Transverse colon (tissue), 4 donors: Measurements from ENCODE around the gene MYCL. TPM values are rescaled to one million over a fixed set of nuclear protein-coding genes. Genes with fewer than 3 reads are reported as not detected.

Experiments used
- DNase-seq: peaks from one replicate; pipeline ENCODE4 v3.0.0-alpha.2; 2019
- H3K27ac ChIP-seq, 4 donors: fragments of 200-600 bp; sonication (generic); 2 replicates each; pipeline ENCODE4 v1.5.1; 2016 to 2018; ENCODE audit warnings: inconsistent platforms in 4 of 4
- H3K27me3 ChIP-seq: fragments of 200-600 bp; sonication (generic); 2 replicates; pipeline ENCODE4 v1.5.1; 2017; ENCODE audit warnings: inconsistent platforms
- H3K36me3 ChIP-seq, 4 donors: fragments of 200-600 bp; sonication (generic); 2 replicates each; pipeline ENCODE4 v1.5.1; 2017 to 2019; ENCODE audit warnings: inconsistent platforms in 4 of 4
- H3K4me1 ChIP-seq, 4 donors: fragments of 200-600 bp; sonication (generic); 2 replicates each; pipeline ENCODE4 v1.5.1; 2017 to 2020; ENCODE audit warnings: inconsistent platforms in 4 of 4
- H3K4me3 ChIP-seq, 4 donors: fragments of 200-600 bp; sonication (generic); 1 replicate in 1 of 4; 2 replicates in 3 of 4; pipeline versions ENCODE4 v1.5.1 to v1.6.1; 2017 to 2019; ENCODE audit warnings: inconsistent platforms in 4 of 4
- H3K9me3 ChIP-seq, 2 donors: fragments of 200-600 bp; sonication (generic); 2 replicates each; pipeline ENCODE4 v1.5.1; 2017 to 2019; ENCODE audit warnings: inconsistent platforms in 2 of 2
- CTCF ChIP-seq, 5 experiments: fragments of 200-600 bp in 3 of 5; fragments of 450-650 bp in 2 of 5; sonication (generic) in 3 of 5; IDR thresholded peaks; 1 replicate in 2 of 5; 2 replicates in 3 of 5; pipeline ENCODE4 v1.5.1; 2016 to 2017; ENCODE audit warnings: antibody characterized with exemption in 5 of 5, inconsistent platforms in 3 of 5, mild to moderate bottlenecking in 2 of 5, moderate library complexity in 1 of 5
- EP300 ChIP-seq: sonication (generic); formaldehyde crosslinking; IDR thresholded peaks from one replicate; pipeline ENCODE4 v1.6.1; 2017; ENCODE audit warnings: antibody characterized with exemption, low read depth
- POLR2A ChIP-seq: fragments of 450-650 bp; IDR thresholded peaks from one replicate; pipeline ENCODE4 v1.6.1; 2016; ENCODE audit warnings: antibody characterized with exemption, mild to moderate bottlenecking, moderate library complexity
- POLR2AphosphoS5 ChIP-seq, 3 donors: sonication (generic); formaldehyde crosslinking; IDR thresholded peaks; one replicate each; pipeline ENCODE4 v1.6.1; 2016; ENCODE audit warnings: antibody characterized with exemption in 3 of 3
- WGBS, 2 donors: methylation state at CpG; one replicate each; pipeline ENCODE4 v1.1.5; 2018; ENCODE audit warnings: low coverage in 1 of 2; 5-methylcytosine and 5-hydroxymethylcytosine counted together
- in situ Hi-C, 4 donors: fragments of 200-750 bp; cut with MboI; loops; one replicate each; pipeline versions ENCODE4 v1.15.0 to v1.15.1; 2017; ENCODE audit warnings: low sequenced_read_pairs in 3 of 4, low pct_ligation_motif_present in 1 of 4, low pct_unique_long_range_greater_than_20kb in 1 of 4
- intact Hi-C: fragments of 100-400 bp; cut with DNase I; formaldehyde crosslinking; loops from one replicate; pipeline ENCODE4 v1.15.1; 2023; ENCODE audit warnings: low total_unique reads
- total RNA-seq, 4 donors: library from RNA; depleted of rRNA; stranded (reverse); fragments of >200 nt; gene quantifications; one replicate each; pipeline ENCODE4 v1.1.0, GENCODE V29; 2016

Gene MYCL
- total RNA-seq, 4 donors from 2014 or later: 14.2 to 27.3 (median 15.8) TPM

DNA sequence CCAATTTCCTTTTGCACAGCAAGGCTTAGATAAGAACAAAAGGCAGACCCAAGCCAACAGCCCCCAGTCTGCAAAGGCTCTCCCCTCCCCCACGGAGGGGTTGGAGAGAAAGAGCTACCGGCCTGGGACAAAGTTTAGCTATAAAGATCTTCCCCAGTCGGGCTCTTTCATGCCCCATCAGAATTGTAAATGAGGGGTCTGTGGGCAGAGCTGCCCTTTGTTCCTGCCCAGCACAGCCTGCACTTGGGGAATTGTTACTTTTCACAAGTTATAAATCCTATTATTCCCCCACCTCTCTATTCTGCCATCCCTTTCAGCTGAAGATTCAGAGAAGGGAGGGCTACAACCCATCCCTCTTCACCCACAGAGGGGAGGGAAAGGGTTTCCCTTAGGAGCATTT, 3.5 kb downstream of the MYCL start:
- TF ChIP-seq CTCF (IDR thresholded peaks at IDR 0.05) (no peak), POLR2AphosphoS5 (IDR thresholded peaks at IDR 0.05) (no peak), POLR2A (no peak), EP300 (no peak)
- DNase-seq: no peak
- intact Hi-C loops (no loop called here), in situ Hi-C loops (loop anchor here in 1 of 4 donors (5.0 kb wide), 1 partner anchor 76 kb away; no protein-coding TSS in a partner anchor)
- Histone ChIP-seq H3K27ac (no peak overlapping the region), H3K9me3 (no peaks in the 10 kb centered on the region), H3K4me1 (peaks cover 4 to 35% (median 22%) of the 10 kb centered on the region in 4 donors), H3K4me3 (no peak overlapping the region), H3K36me3 (no peaks in the 10 kb centered on the region), H3K27me3 (peaks cover 43% of the 10 kb centered on the region)
- WGBS, 2 donors: 11 to 34% methylated on average over 3 of the region's 3 CpGs

- TF ChIP-seq CTCF (IDR thresholded peaks at IDR 0.05): no peak
- intact Hi-C loops: no loop called here
- in situ Hi-C loops: loop anchor here in 1 of 4 donors (5.0 kb wide), 1 partner anchor 75 kb away; no protein-coding TSS in a partner anchor
- Histone ChIP-seq H3K4me1 (peaks cover 4 to 40% (median 21%) of the 10 kb centered on the region in 4 donors), H3K4me3 (no peak overlapping the region), H3K27ac (no peak overlapping the region), H3K36me3 (no peaks in the 10 kb centered on the region), H3K9me3 (no peaks in the 10 kb centered on the region), H3K27me3 (peaks cover 35% of the 10 kb centered on the region)
- 40 to 86% methylated on average over 1 to 11 of the region's 11 CpGs for WGBS, 2 donors
- no peak for DNase-seq
These were observed 4.6 kb downstream of the MYCL start for GRCh38 chr1:39896909-39897685.

DNA sequence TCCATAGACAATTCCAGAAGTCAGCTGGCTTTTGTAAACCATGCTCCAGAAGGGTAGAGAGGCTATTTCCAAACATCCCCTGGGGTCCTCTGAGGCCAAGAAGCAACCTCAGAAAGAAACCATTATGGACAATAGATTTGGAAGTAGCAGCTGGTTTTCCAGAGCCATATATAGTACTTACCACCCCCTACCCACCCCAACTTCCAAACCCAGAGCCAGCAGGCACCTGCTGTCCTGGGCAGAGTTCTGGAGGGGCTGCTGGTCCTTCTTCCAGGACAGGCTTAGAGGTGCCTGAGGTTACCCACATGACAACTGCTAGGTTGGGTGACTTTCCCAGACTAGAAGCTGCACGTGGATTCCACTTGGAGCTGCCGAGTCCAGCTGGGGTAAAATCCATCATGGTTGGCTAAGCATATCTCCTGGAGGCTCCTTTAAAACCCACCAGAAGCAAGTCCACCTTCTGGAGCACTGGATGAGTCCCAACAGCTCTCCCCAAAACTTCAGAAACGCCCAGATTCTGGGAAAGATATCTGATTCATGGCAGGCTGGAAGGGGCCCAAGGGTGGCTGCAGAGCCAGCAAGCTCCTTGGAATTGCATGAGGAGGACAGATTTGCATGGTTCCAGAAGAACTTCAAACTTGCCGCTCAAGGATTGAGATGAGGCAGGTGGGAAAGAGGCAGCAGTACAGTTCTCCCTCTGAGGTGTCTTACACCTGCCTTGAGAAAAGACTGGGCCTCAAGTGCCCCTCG, 5.8 kb downstream of the MYCL start:
- H3K9me3 ChIP-seq: no peaks in the 10 kb centered on the region
- 84% methylated on average over 5 of the region's 5 CpGs; no CpG with 5 or more reads in 1 of the 2 donors for WGBS, 2 donors
- peaks cover 4 to 34% (median 16%) of the 10 kb centered on the region in 4 donors for H3K4me1 ChIP-seq
- in situ Hi-C loops: loop anchor here in 1 of 4 donors (5.0 kb wide), 1 partner anchor 74 kb away; no protein-coding TSS in a partner anchor
- DNase-seq: no peak
- intact Hi-C loops: no loop called here
- no peak overlapping the region for H3K27ac ChIP-seq
- no peak overlapping the region for H3K4me3 ChIP-seq
- no peaks in the 10 kb centered on the region for H3K36me3 ChIP-seq
- no peak for TF ChIP-seq POLR2AphosphoS5 (IDR thresholded peaks at IDR 0.05)
- no peak for TF ChIP-seq EP300
- no peak for TF ChIP-seq CTCF (IDR thresholded peaks at IDR 0.05)
- no peak for TF ChIP-seq POLR2A
- peaks cover 26% of the 10 kb centered on the region for H3K27me3 ChIP-seq

DNA sequence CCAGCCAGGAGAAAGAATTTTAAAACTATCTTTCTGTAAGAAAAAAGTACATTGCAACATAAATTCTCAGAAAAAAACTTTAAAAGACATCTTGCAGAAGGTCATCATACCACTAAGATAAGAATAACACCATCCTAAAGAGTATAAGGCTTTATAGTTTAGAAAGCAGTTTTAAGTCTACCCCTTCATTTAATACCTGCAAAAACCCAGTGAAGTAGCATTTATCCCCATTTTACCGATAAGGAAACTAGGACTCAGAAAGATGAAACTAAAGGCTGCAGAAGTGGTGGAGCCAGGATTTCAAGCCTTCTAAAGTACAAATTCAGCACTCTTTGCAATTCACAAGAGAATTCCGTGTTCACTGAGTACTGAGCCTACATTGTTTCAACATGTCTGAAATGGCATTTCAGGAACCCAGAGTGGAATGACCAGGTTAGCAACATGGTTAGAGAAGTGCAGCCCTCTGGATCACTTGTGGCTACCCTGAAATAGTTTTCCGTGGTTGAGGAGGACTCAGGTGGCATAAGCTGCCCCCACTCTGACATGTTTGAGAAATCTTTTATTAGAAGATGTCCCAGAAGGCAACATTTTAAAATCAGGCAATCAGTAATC, 6.7 kb downstream of the MYCL start:
- 60 to 82% methylated on average over 1 to 3 of the region's 3 CpGs for WGBS, 2 donors
- DNase-seq: no peak
- Histone ChIP-seq H3K4me3 (no peak overlapping the region), H3K27me3 (peaks cover 17% of the 10 kb centered on the region), H3K36me3 (no peaks in the 10 kb centered on the region), H3K9me3 (no peaks in the 10 kb centered on the region), H3K27ac (no peak overlapping the region), H3K4me1 (peaks cover 0 to 25% (median 7%) of the 10 kb centered on the region in 4 donors)
- intact Hi-C loops: no loop called here
- no peak for TF ChIP-seq CTCF (IDR thresholded peaks at IDR 0.05)
- TF ChIP-seq EP300: no peak
- in situ Hi-C loops: loop anchor here in 1 of 4 donors (5.0 kb wide), 1 partner anchor 73 kb away; no protein-coding TSS in a partner anchor
